GM12892 (cell line): ENCODE measurements around the gene NDNF.

Experiments used
- POLR2A ChIP-seq: IDR thresholded peaks from 2 replicates; pipeline ENCODE4 v1.6.1; 2011; ENCODE audit warnings: low read depth, low read length, control low read depth
- TAF1 ChIP-seq: IDR thresholded peaks from 2 replicates; pipeline ENCODE4 v1.6.1; 2011; ENCODE audit warnings: low read depth, mild to moderate bottlenecking, control low read depth, low read length, borderline replicate concordance

GRCh38 chr4:121011780-121012340 is 60.5 kb downstream of the NDNF start:
- TF ChIP-seq TAF1: no peak
- TF ChIP-seq POLR2A: no peak
